NT2/D1 (cell line): ENCODE results near the gene EHD1.

Source experiments
- SUZ12 ChIP-seq: IDR thresholded peaks from 2 replicates; pipeline ENCODE4 v1.6.1; 2011; ENCODE audit not compliant: insufficient read length, insufficient read depth; ENCODE audit errors: extremely low read depth
- YY1 ChIP-seq: IDR thresholded peaks from 2 replicates; pipeline ENCODE4 v1.6.1; 2011; ENCODE audit not compliant: insufficient read length, insufficient read depth

- no peak for TF ChIP-seq YY1
- TF ChIP-seq SUZ12 = no peak
Observed at GRCh38 chr11:64854534-64855502, 23.6 kb downstream of the EHD1 start.
